Fibroblast of mammary gland (primary cell): ENCODE measurements around the gene CHRM1.

Experiments used
- DNase-seq: peaks from one replicate; pipeline ENCODE4 v3.0.0-alpha.2; 2010; ENCODE audit warnings: low read depth
- H3K4me3 ChIP-seq: 2 replicates; pipeline ENCODE4 v1.5.1; 2011; ENCODE audit warnings: low read depth, mild to moderate bottlenecking, low read length, moderate library complexity; ENCODE audit not compliant: control insufficient read depth
- TF ChIP-seq, protein P1 (sequence below): conservative IDR thresholded peaks from 2 replicates; pipeline ENCODE4 v1.5.1; 2011; ENCODE audit warnings: low read depth, low read length, inconsistent platforms; ENCODE audit not compliant: control insufficient read depth, insufficient read depth

The CHRM1 gene

DNA sequence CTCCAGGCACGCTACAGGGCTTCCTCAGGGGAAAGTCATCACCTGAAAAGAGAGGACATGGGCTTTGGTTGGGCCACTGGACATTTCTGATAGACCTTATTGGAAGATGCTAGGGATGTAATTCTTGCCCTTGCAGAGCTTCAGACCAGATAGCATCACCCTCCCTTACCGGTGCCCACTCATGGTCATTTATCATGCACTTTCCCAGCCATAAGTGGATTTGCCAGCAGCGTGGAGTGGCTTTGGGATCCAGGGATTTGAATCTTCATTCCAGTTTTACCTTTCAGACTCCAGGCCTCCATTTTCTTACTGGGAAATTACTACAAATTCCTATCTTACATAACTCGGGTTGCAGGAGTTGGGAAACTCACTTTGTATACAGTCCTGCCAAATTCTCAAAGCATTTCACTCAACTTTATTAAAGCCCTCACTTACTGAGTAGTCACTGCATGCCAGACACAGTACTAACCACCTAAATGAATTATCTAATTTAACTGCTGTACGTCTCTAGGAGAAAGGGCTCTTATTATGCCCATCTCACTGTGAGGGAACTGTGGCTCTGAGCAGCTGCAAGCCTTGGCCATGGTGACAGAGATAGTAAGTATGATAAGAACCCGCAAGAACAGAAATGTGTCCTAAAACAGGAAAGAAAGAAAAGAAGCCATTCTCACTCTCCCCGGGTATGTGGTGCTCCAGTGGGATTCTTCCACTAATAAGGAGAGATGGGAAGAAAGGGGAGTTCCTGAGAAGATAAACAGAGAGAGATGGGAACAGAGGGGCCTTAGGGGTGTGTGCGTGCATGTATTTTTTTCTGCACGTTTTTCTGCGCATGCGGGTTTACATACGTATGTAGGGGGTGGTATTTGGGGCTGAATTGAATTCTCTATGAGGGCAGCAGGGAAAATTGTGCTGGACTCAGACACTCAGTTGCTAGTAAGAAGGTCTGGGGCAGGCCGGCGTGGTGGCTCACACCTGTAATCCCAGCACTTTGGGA lies 9.7 kb downstream of the CHRM1 start:
- no peak overlapping the region for H3K4me3 ChIP-seq
- no peak for DNase-seq
- TF ChIP-seq, protein P1, sequence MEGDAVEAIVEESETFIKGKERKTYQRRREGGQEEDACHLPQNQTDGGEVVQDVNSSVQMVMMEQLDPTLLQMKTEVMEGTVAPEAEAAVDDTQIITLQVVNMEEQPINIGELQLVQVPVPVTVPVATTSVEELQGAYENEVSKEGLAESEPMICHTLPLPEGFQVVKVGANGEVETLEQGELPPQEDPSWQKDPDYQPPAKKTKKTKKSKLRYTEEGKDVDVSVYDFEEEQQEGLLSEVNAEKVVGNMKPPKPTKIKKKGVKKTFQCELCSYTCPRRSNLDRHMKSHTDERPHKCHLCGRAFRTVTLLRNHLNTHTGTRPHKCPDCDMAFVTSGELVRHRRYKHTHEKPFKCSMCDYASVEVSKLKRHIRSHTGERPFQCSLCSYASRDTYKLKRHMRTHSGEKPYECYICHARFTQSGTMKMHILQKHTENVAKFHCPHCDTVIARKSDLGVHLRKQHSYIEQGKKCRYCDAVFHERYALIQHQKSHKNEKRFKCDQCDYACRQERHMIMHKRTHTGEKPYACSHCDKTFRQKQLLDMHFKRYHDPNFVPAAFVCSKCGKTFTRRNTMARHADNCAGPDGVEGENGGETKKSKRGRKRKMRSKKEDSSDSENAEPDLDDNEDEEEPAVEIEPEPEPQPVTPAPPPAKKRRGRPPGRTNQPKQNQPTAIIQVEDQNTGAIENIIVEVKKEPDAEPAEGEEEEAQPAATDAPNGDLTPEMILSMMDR: no peak

GRCh38 chr11:62910141-62910882 lies 10.9 kb downstream of the CHRM1 start:
- DNase-seq: no peak
- H3K4me3 ChIP-seq: no peak overlapping the region
- TF ChIP-seq, protein P1: no peak

- DNase-seq: peak; percentile 58
- TF ChIP-seq, protein P1: peak; percentile 57
- H3K4me3 ChIP-seq: no peak overlapping the region
Observed at GRCh38 chr11:62909107-62909894, 11.9 kb downstream of the CHRM1 start.

DNA sequence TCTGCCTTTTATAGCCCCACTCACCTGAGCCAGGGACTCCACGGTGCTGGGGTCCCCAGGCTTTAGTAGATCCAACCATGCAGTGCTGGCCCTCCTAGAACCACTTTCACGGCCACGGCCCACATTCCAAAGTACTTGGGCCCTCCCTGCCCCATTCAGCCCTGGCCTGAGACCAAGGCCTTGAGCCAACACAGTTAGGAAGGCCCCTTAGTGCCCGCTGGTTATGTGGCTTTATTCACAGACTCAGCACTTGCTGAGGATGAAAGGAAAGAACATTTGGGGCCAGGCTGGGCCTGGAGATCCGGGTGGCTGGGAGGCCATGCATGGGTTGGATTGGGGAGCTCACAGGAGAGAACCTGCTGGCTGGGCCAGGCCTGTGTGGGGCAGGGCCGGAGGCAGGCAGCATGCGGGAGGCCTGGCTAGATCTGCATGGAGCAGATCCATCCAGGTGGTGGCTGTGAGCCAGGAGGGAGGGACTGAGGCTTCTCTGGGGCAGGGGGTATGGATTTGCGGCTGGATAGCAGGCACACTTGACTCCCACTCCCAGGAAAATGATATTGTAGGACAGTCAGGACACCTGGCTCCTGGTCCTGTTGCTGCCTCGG lies 12.6 kb downstream of the CHRM1 start:
- no peak overlapping the region for H3K4me3 ChIP-seq
- TF ChIP-seq, protein P1: no peak
- DNase-seq: no peak

- no peak overlapping the region for H3K4me3 ChIP-seq
- peak; percentile 77 for DNase-seq
- TF ChIP-seq, protein P1: peak; percentile 100
Observed at GRCh38 chr11:62905927-62906531, 15.1 kb downstream of the CHRM1 start.
